Stomach (tissue), 4 donors: Measurements from ENCODE around the gene ATXN7L1.
A peak's percentile ranks its signal among the peaks of the same experiment; 100 is the strongest.

Source experiments
- CTCF ChIP-seq, 7 experiments: fragments of 450-650 bp in 4 of 7; fragments of 200-600 bp in 3 of 7; sonication (generic) in 3 of 7; IDR thresholded peaks; one replicate each; pipeline ENCODE4 v1.5.1; 2016 to 2019; ENCODE audit warnings: antibody characterized with exemption in 7 of 7, control low read depth in 2 of 7, mild to moderate bottlenecking in 1 of 7
- POLR2A ChIP-seq, 4 donors: fragments of 450-650 bp; IDR thresholded peaks; one replicate each; pipeline ENCODE4 v1.6.1; 2016; ENCODE audit warnings: antibody characterized with exemption in 4 of 4, control low read depth in 2 of 4, mild to moderate bottlenecking in 1 of 4, moderate library complexity in 1 of 4

DNA sequence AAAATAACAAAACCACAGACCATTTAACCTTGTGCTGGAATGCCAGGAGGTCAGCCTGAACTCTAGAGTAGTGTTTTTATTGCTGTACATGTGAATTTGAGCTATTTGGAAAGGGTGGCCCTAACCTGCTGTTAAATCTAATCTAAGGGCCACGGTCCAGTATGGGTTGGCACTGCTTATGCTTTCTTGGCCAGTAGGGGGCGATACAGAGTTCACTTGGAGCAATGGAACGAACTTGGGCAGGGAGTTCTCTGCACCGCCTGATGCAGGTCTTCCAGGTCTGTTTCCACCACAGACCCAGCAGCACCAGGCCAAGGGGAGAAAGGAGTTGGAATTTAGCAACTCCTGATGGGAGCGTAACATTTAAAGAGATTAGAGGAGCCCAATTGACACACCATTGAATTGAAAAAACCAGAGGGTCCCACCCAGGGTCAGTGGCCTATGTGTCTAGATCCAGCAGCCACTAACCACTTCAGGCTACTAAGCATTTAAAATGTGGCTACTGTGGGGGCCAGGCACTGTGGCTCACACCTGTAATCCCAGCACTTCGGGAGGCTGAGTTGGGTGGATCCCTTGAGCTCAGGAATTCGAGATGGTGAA is 219.4 kb downstream of the ATXN7L1 start:
- no peak for TF ChIP-seq POLR2A (IDR thresholded peaks at IDR 0.05)
- peak in 4 of 7 experiments; percentile 31 to 58 (median 50) for TF ChIP-seq CTCF (IDR thresholded peaks at IDR 0.05)
